HG02852 (cell line): ENCODE data around the gene TUBA1A.
"Not testable (repeated sequence)": the region's sequence is repeated elsewhere in the genome, so short reads cannot be mapped to it uniquely, and the experiment has no call there.

ENCODE experiments used
- ATAC-seq: cut with Tn5 transposase; IDR thresholded peaks from one replicate; pipeline ENCODE4 v1.9.1; 2021; ENCODE audit warnings: mild to moderate bottlenecking, moderate library complexity; ENCODE audit not compliant: unreplicated experiment

TUBA1A gene

DNA sequence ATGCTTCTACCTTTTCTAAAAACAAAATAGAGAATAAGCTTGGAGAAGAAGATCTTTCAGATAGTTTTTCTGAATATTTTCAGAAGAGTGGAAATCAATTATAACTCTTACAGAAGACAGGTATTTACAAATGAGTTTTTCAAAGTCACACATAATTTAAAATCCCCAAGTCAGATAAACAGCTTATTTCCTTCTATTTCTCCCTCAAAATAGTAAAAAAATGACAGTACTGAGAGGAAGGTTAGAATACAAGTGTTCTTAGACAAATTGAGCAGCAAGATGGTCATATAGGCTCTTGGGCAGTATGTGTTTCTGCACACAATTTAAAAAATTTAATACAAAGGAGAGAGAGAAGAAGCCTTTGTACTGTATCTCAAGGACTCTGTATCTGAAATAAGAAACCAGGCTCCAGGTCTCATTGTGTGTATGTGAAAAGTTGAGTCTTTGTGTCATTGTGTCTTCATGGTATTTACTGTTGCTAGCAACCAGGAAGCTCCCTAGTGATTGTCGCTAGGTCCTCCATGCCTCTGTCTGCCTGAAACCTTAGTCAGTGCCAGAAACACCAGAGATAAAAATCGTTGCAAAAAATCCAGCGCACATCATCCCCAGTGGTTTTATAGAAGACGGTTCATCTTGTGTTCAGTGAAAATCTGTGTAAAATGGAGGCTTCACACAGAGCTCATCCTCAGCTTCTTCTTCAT lies 12.9 kb upstream of the TUBA1A start:
- no peak for ATAC-seq

DNA sequence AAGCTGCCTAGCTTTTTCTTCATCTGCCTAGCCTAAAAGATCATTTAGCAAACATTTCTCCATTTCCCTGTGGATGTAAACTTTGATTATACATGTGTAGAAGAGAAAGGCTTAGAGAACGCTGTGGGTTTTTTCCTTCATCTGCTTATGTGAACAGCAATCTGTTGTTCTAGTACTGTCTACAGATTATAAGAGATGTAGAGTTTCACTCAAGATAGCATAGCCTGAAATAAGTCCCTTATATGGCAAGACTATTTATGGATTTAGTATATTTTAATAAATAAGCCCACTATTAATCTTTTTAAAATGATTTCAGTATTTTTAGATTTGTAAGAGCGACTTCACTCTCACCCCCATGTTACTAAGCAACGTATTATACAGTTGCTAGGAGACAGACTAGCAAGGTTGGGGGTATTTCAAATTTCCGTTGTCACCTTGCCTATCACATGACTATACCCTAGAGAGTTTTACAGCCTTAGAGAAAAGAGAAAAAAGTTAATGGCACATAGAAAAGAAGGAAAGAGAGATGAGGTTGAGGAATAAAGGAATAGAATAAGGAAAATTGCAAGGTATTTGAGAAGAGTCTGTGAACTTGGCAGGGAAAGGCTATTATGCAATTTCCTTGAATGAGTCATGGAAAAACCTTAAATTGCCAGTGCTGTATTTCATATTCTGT lies 12.2 kb upstream of the TUBA1A start:
- no peak for ATAC-seq

DNA sequence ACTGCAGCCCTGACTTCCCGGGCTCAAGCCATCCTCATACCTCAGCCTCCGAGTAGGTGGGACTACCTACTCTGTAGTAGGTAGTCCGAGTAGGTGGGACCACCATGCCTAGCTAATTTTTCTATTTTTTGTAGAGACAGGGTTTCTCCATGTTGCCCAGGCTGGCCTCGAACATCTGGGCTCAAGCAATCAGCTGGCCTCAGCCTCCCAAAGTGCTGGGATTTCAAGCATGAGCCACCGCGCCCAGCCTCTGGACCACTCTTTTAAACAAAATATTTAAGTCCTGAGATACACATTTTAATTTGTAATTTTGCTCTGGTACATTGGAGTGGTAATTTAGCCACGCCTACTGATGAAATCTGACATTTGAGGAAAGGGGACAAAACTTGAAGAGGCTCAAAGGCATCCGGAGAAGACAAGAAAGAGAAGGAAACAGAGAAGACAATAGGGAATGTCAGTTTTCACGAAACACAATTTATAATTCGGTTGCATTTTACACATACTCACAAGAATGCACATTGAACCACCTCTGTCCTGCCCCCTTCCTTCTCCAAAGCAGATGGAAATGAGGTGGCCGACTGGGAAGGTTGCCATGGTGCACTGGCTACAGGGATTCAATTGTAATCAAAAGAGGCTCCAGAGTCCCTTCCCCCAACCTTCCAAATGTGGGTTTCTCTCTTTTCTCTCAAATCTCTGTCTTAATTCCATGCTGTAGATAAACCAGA lies 9.7 kb upstream of the TUBA1A start:
- ATAC-seq: no peak

DNA sequence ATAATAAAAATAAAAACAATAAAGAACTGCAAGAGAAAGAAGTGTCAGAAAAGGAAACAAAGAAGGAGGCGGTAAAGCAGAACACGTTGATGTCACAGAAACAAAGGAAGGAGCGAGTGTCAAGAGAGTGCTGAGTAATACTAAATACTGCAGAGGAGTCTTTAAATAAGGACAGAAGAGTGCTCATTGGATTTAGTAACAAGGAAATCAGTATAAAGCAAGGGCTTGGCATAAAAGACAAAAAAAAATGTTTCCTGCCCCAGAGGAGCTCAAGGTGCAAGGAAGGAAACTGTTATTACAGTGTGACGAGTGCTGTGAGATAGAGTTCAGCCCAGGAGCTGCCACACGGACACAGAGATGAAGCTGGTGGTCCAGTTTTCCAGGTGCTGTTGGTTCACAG lies 8.4 kb upstream of the TUBA1A start:
- no peak for ATAC-seq

DNA sequence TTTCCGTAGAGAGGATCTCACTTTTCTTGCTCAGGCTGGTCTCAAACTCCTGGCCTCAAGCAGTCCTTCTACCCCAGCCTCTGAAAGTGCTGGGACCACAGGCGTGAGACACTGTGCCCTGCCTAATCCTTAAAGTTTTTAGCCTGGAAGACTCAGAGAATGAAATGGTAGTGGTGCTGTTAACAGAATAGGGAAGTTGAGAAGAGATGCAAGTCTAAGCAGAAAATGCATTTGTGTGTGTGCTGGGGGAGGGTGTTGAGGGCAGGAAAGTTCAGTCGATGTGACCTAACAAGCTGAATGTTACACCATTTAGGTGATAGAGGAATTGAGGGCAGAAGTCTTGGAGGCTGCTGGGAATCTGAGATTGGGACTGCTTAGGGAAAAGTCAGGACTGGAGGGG lies 6.9 kb upstream of the TUBA1A start:
- ATAC-seq: no peak

DNA sequence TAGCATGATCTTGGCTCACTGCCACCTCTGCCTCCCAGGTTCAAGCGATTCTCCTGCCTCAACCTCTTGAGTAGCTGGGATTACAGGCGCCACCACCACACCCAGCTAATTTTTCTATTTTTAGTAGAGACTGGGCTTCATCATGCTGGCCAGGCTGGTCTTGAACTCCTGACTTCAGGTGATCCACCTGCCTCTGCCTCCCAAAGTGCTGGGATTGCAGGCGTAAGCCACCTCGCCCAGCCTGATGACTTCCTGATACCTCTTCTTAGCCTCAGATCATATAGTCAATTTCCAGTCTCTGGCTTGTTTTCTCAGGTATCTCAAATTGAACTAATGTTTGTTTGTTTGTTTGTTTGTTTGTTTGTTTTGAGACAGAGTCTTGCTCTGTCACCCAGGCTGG lies 4.9 kb upstream of the TUBA1A start:
- not testable (repeated sequence) for ATAC-seq

DNA sequence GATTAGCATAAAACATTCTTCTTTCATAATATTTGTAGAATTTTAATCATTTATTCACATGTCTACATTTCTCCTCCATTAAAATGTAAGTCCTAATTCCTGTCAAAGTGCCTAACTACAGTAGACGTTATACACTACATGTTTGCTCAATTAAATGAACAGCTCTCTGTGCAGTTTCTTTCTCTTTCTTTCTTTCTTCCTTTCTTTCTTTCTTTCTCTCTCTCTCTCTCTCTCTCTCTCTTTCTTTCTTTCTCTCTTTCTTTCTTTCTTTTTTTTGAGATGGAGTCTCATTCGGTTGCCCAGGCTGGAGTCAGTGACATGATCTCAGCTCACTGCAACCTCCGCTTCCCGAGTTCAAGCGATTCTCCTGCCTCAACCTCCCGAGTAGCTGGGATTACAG lies 2.6 kb upstream of the TUBA1A start:
- ATAC-seq: not testable (repeated sequence)

DNA sequence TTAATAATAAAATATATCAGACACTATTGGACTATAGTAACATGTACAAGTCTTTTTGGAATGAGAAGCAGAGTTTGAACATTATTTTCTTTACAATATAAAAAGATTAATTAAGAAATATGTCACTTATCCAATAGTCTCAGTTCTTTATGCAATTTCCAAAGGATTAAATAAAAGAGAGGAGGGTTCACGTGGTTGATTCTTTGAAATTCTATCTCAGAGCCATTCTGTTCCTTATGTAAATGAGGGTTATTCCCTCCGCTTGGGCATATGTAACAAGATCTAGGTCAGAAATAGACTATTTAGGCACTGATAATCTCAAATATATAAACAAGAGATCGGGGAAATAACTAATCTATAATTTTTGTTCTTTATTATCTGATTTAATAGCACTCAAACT lies 2.1 kb upstream of the TUBA1A start:
- ATAC-seq: no peak

DNA sequence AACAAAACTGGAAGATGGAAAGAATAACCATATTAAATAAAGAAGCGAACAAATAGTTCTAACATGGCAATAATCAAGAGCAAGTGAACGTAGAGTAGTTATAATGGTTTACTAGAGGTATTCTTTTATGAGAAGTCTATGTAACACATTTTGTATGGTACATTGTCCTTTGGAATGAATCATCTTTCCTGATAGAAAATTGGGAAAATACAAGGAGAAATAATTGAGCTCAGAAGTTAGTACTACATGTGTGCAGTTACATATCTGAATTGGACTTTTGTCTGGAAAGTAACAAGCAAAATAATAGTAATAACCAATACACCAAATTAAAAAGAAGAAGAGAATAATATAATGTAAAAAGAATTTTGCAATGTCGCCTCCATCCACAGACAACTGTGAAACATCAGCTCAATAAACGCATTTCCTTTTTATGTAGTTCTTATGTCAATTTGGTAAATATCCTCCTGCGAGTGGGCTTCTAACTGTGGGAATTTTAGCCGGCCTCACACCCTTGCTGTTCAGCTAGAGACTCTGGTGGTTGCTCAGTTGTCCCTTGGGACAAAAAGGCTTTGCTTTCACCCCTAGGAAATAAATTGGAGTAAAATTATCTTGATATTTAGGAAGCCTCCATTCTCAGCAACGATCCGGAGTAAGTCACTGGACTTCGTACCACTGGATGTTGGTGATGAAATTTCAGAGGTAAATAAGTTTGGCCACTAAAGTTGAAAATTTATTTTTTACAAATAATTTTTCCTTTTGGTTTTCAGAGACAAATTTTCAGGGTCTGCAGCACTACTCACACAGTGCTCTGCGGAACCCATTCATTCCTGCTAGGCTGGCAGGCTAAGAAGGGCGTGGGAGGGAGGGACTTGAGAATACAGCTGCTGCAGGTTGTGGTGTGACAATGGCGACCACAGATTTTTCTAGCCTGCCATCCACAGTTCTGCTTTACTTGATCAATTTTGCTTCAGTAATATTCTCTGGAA lies 1.1 kb upstream of the TUBA1A start:
- ATAC-seq: no peak

DNA sequence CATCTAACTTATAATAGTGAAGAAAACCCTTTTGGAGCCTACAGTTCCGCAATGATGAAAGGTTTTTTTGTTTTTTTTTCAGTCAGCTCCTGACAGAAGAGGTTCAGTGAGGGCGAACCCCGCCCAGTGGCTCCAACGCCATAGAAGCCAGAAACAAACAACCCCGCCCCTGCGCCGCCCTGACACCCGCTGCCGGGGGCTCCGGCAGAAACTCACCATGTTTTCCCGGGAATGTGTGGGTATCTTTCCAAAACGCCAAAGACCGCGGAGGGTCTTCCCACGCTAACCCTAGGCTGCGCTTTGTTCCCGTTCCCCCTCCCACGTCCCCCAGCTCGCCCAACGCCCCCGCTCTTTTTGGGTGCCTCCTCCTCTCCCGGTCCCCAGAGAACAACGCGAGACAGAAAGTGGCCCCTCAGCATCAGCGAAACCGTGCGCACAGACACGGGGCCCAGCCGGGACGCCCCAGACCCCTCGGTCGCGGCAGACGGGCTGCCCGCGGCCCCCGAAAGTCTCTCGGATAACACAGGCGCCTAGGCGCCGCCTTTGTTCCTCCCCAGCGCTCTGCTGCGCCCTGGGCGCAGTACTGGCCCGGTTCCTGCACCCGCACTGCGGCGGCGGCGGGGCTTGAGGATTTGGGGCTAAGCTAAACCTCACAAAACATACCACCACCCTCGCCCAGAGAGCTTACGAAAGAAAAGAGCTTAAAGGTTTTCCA lies 522 bp downstream of the TUBA1A start:
- ATAC-seq: peak; percentile 45

DNA sequence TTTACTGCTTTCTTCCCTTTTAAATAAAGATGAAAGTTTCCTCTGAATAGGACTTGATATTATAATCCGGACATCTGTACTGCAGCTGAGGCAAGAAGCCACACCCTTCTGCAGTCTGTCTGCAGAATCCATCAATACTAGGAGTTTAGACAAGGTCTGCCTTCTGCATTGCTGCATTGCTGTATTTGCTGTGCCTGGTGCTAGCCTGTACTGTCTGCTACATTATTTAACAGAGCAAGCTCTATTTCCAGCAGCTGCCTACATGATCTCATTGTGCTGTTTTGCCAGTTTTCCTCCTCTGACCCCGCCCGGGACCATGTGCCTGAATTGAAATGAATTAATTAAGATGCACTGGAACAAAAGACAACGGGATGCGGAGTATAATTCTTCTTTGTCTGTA lies 1.7 kb downstream of the TUBA1A start:
- no peak for ATAC-seq

DNA sequence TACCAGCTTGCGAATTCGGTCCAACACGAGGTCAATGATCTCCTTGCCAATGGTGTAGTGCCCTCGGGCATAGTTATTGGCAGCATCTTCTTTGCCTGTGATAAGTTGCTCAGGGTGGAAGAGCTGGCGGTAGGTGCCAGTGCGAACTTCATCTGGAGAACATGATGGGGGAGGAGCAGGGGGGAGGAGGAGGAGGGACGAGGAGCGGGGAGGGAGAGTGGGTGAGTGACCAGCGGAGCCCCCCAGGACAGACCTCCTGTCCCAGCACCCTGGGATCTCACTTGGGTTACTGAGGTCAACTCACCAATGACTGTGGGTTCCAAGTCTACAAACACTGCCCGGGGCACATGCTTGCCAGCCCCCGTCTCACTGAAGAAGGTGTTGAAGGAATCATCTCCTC lies 2.6 kb downstream of the TUBA1A start:
- ATAC-seq: not testable (repeated sequence)

DNA sequence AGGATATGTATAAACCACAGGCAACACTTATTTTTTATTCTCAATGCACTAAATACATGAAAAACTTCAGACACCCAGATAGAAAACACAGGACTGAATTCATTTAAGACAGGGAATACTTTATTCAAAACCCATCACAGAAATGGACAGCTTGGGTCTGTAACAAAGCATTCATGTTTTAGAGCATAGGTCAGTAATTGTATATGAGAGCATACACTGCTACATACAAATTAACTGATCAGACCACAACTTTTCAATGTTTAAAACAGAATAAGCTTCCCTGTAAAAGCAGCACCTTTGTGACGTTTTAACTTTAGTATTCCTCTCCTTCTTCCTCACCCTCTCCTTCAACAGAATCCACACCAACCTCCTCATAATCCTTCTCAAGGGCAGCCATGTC lies 4.2 kb downstream of the TUBA1A start:
- ATAC-seq: not testable (repeated sequence)

DNA sequence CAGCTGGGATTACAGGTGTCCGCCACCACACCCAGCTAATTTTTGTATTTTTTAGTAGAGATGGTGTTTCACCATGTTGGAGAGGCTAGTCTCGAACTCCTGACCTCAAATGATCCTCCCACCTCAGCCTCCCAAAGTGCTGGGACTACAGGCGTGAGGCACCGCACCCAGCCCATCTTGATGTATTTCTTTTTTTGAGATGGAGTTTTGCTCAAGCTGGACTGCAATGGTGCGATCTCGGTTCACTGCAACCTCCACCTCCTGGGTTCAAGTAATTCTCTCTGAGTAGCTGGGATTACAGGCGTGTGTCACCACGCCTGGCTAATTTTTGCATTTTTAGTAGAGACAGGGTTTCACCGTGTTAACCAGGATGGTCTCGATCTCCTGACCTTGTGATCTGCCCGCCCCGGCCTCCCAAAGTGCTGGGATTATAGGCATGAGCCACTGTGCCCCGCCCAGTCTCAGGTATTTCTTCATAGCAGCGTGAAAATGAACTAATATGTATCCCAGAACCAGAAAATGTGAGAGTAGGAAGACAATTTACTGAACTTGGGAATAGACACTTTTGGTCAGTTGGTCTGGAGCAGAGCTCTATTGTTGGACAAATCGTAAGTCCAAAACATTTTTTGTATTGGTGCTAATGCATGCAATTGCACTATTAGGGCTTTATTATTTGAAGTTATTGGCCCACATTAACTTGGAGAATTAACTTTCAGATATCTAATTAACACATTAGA lies 5.5 kb downstream of the TUBA1A start:
- not testable (repeated sequence) for ATAC-seq

DNA sequence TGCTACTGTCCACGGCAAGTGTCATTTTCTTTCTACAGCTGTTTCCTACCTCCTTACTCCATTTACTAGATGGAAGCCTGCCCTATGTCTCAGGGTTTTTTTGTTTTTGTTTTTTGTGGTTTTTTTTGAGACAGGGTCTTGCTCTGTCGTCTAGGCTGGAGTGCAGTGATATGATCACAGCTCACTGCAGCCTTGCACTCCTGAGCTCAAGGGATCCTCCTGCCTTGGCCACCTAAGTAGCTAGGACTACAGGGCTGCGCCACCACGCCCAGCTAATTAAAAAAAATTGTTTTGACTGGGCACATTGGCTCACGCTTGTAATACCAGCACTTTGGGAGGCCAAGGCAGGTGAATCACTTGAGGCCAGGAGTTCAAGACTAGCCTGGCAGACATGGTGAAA lies 14.7 kb downstream of the TUBA1A start:
- no peak for ATAC-seq

DNA sequence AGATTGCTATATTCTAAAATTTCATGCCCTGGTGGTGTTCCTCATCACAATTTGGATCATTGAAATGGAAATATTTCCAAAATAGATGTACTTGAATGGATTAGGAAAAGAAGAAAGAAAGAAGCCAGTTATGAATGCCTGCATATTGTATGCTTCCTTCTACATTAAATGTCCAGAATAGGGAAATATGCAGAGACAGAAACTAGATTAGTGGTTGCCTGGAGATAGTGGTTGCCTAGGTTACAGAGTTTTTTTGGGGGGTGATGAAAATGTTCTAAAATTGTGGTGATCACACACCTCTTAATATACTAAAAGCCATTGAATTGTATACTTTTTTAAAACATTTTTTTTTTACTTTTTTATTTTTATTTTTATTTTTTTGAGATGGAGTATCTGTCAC lies 18.0 kb downstream of the TUBA1A start:
- ATAC-seq: no peak

DNA sequence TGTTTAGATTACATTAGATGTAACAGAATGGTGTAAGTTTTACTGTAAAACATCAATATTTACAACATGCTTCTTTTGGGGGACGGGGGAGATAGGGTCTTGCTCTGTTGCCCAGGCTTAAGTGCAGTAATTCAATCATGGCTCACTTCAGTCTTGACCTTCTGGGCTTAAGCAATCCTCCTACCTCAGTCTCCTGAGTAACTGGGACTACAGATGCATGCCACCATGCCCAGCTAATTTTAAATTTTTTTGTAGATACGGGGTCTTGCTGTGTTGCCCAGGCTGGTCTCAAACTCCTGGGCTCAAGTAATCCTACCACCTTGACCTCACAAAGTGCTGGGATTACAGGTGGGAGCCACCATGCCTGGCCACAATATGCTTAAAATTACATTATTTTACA lies 23.8 kb downstream of the TUBA1A start:
- no peak for ATAC-seq

DNA sequence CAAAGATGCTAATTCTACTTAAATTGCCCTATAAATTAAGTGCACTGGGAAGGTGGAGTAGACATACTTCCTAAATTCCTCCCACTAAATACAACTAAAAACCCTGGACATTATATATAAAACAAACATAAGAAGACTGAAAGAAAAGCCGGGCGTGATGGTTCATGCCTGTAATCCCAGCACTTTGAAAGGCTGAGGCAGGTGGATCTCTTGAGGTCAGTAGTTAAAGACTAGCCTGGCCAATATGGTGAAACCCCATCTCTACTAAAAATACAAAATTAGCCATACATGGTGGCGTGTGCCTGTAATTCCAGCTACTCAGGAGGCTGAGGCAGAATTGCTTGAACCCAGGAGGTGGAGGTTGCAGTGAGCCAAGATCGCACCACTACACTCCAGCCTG lies 27.0 kb downstream of the TUBA1A start:
- ATAC-seq: not testable (repeated sequence)

DNA sequence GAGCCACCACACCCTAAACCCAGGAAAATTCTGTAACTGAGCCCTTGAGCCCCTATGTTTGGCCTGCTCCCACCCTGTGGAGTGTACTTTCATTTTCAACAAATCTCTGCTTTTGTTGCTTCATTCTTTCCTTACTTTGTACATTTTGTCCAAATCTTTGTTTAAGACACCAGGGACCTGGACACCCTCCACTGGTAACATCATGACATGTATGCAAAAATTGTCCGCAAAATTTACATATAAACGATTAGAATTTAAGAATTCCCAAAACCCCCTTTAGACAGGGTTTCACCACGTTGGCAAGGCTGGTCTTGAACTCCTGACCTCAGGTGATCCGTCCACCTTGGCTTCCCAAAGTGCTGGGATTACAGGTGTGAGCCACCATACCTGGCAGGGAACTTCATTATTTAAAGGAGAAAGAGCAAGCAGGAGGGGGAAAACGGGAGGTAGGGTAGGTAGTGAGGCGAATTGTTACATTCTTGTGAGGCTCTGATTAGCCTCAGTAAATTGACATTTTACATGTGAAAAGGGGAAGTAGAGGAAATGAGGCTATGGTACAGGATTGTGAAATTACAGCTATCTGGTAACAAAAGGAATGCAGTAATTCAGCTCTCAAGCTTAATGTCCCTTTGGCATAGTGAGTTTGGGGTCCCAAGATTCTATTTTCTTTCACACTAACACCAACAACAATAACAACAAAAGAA lies 27.6 kb downstream of the TUBA1A start:
- ATAC-seq: no peak
